Uterus (tissue), 4 donors: ENCODE data around the gene TXNDC11. TPM values are rescaled to one million over a fixed set of nuclear protein-coding genes. Genes with fewer than 3 reads are reported as not detected.

Experiments
- DNase-seq, 2 donors: peaks; one replicate each; pipeline ENCODE4 v3.0.0-alpha.2; 2019 to 2020
- H3K27ac ChIP-seq, 2 donors: fragments of 200-600 bp; sonication (generic); 1 replicate in 1 of 2; 2 replicates in 1 of 2; pipeline ENCODE4 v1.5.1; 2016 to 2018
- H3K27me3 ChIP-seq, 2 donors: fragments of 200-600 bp; sonication (generic); one replicate each; pipeline ENCODE4 v1.5.1; 2018 to 2019; ENCODE audit warnings: control low read depth in 1 of 2
- H3K36me3 ChIP-seq, 2 donors: fragments of 200-600 bp; sonication (generic); one replicate each; pipeline ENCODE4 v1.5.1; 2019; ENCODE audit warnings: control low read depth in 1 of 2
- H3K4me1 ChIP-seq, 2 donors: fragments of 200-600 bp; sonication (generic); one replicate each; pipeline ENCODE4 v1.5.1; 2018 to 2019; ENCODE audit warnings: control low read depth in 1 of 2
- H3K4me3 ChIP-seq, 2 donors: fragments of 200-600 bp; sonication (generic); 1 replicate in 1 of 2; 2 replicates in 1 of 2; pipeline ENCODE4 v1.5.1; 2018 to 2019; ENCODE audit warnings: mild to moderate bottlenecking in 1 of 2
- H3K9me3 ChIP-seq, 2 donors: fragments of 200-600 bp; sonication (generic); one replicate each; pipeline ENCODE4 v1.5.1; 2019; ENCODE audit warnings: control low read depth in 1 of 2
- CTCF ChIP-seq, 4 experiments: fragments of 200-600 bp in 2 of 4; fragments of 450-650 bp in 2 of 4; sonication (generic) in 2 of 4; IDR thresholded peaks; one replicate each; pipeline ENCODE4 v1.5.1; 2016 to 2019; ENCODE audit warnings: antibody characterized with exemption in 4 of 4, mild to moderate bottlenecking in 2 of 4, moderate library complexity in 1 of 4
- POLR2A ChIP-seq, 2 donors: fragments of 450-650 bp; IDR thresholded peaks; one replicate each; pipeline ENCODE4 v1.6.1; 2016; ENCODE audit warnings: antibody characterized with exemption in 2 of 2, mild to moderate bottlenecking in 1 of 2, moderate library complexity in 1 of 2
- intact Hi-C: fragments of 100-400 bp; cut with DNase I; formaldehyde crosslinking; loops from one replicate; pipeline ENCODE4 v1.15.1; 2023; ENCODE audit warnings: low total_unique reads
- total RNA-seq, 4 donors: library from RNA; depleted of rRNA in 3 of 4; stranded (reverse); fragments of >200 nt in 3 of 4; gene quantifications; one replicate each; pipeline versions ENCODE4 v1.1.0 to v1.2.4, GENCODE V29; 2014 to 2023
- donor health status: DM: yes; HTN: yes; CAD: no.

The TXNDC11 gene
- total RNA-seq, 4 donors from 2014 or later, result 6.1 to 52.0 (median 40.0) TPM

- Histone ChIP-seq H3K4me3 (no peak overlapping the region), H3K9me3 (no peaks in the 10 kb centered on the region), H3K27me3 (no peaks in the 10 kb centered on the region), H3K4me1 (no peaks in the 10 kb centered on the region), H3K27ac (no peak overlapping the region), H3K36me3 (no peaks in the 10 kb centered on the region)
- intact Hi-C loops, result loop anchor here (10.0 kb wide), 1 partner anchor 59 kb away; no protein-coding TSS in a partner anchor
- no peak for DNase-seq
- no peak for TF ChIP-seq CTCF (IDR thresholded peaks at IDR 0.05)
- TF ChIP-seq POLR2A (IDR thresholded peaks at IDR 0.05), result no peak
These were observed 87.0 kb downstream of the TXNDC11 start for GRCh38 chr16:11655655-11656054.

- TF ChIP-seq CTCF (IDR thresholded peaks at IDR 0.05) (no peak), POLR2A (IDR thresholded peaks at IDR 0.05) (no peak)
- H3K36me3 ChIP-seq, result no peaks in the 10 kb centered on the region
- no peak overlapping the region for H3K27ac ChIP-seq
- no peak overlapping the region for H3K4me3 ChIP-seq
- intact Hi-C loops, result loop anchor here (10.0 kb wide), 1 partner anchor 63 kb away; no protein-coding TSS in a partner anchor
- DNase-seq, result no peak
- H3K4me1 ChIP-seq, result no peaks in the 10 kb centered on the region
- no peaks in the 10 kb centered on the region for H3K9me3 ChIP-seq
- no peaks in the 10 kb centered on the region for H3K27me3 ChIP-seq
These were observed 90.9 kb downstream of the TXNDC11 start for GRCh38 chr16:11651796-11652195.

GRCh38 chr16:11650641-11651591 is 91.7 kb downstream of the TXNDC11 start:
- H3K4me1 ChIP-seq, result no peaks in the 10 kb centered on the region
- DNase-seq, result no peak
- no peaks in the 10 kb centered on the region for H3K9me3 ChIP-seq
- H3K4me3 ChIP-seq, result no peak overlapping the region
- no peaks in the 10 kb centered on the region for H3K36me3 ChIP-seq
- H3K27ac ChIP-seq, result no peak overlapping the region
- TF ChIP-seq POLR2A (IDR thresholded peaks at IDR 0.05) (no peak), CTCF (IDR thresholded peaks at IDR 0.05) (no peak)
- no peaks in the 10 kb centered on the region for H3K27me3 ChIP-seq
- intact Hi-C loops, result loop anchor here (10.0 kb wide), 1 partner anchor 64 kb away; no protein-coding TSS in a partner anchor

GRCh38 chr16:11649276-11649675 is 93.4 kb downstream of the TXNDC11 start:
- H3K36me3 ChIP-seq, result no peaks in the 10 kb centered on the region
- no peak overlapping the region for H3K27ac ChIP-seq
- H3K4me3 ChIP-seq, result no peak overlapping the region
- no peaks in the 10 kb centered on the region for H3K4me1 ChIP-seq
- H3K27me3 ChIP-seq, result no peaks in the 10 kb centered on the region
- TF ChIP-seq CTCF (IDR thresholded peaks at IDR 0.05), result no peak
- TF ChIP-seq POLR2A (IDR thresholded peaks at IDR 0.05), result no peak
- no peaks in the 10 kb centered on the region for H3K9me3 ChIP-seq
- no peak for DNase-seq
- intact Hi-C loops, result loop anchor here (10.0 kb wide), 2 partner anchors 114 to 244 kb away; no protein-coding TSS in a partner anchor

- H3K4me3 ChIP-seq, result no peak overlapping the region
- H3K27ac ChIP-seq, result no peak overlapping the region
- no peaks in the 10 kb centered on the region for H3K36me3 ChIP-seq
- H3K9me3 ChIP-seq, result no peaks in the 10 kb centered on the region
- TF ChIP-seq CTCF (IDR thresholded peaks at IDR 0.05), result no peak
- intact Hi-C loops, result loop anchor here (10.0 kb wide), 2 partner anchors 108 to 238 kb away; no protein-coding TSS in a partner anchor
- H3K4me1 ChIP-seq, result peaks cover 0 to 5% of the 10 kb centered on the region in 2 donors
- H3K27me3 ChIP-seq, result no peaks in the 10 kb centered on the region
- DNase-seq, result no peak
These were observed 99.9 kb downstream of the TXNDC11 start for GRCh38 chr16:11642765-11643116.
